Bone marrow (tissue), 2 donors: ENCODE results near the gene CYP4A11.
"Not testable (repeated sequence)": the region's sequence is repeated elsewhere in the genome, so short reads cannot be mapped to it uniquely, and the experiment has no call there.

Experiments used
- DNase-seq, 2 donors: peaks; one replicate each; lab custom pipeline; 2025; lab: John Stamatoyannopoulos, UW

CYP4A11 gene

DNA sequence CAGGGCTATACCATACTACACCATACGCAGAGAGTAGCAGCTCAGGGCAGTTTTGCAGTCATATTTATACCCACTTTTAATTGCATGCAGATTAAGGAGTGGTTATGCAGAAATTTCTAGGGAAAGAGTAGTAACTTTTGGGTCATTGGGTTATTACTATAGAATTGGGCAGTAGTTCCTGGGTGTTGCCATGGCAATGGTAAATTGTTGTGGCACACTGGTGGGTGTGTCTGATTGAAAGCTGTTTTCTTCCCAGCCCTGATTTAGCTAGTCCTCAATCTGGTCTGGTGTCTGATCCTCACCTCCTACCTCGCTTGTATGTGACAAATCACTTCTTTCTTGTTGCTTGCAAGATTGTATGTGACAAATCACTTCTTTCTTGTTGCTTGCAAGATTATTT lies 30.5 kb downstream of the CYP4A11 start:
- no peak for DNase-seq

DNA sequence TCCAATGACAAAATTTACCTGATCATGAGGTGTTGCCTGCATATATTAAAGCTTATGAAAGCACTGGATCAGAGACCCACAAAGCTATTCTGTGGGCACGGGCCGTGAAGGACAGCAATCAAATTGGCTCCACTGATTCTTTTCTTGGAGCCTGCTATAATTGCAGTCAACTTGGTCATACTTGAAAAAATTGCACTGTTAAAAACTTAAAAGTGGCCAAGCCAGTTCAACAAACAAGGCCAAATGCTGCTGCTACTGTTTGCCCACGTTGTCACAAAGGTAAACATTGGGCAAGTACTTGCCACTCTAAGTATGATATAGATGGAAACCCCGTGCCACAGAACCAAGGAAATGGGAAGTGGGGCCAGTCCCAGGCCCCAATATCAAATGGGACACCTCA lies 37.8 kb downstream of the CYP4A11 start:
- DNase-seq: no peak

DNA sequence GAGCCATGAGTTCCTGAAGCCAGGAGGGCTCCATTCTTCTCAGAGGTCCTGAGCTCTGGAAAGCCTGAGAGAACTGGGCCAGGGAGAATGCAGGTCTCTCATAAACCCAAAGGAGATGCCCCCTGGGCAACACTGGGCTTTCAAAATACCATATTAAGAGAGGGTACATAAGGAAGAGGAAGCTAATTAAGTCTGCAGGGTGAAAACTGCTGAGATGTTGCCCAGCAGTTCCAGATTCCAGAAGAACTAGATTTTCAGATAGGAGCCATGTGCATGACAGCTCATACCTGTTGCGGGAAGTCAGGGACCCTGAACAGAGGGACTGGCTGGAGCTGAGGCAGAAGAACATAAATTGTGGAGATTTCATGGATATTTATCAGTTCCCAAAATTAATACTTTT lies 40.9 kb downstream of the CYP4A11 start:
- no peak for DNase-seq

DNA sequence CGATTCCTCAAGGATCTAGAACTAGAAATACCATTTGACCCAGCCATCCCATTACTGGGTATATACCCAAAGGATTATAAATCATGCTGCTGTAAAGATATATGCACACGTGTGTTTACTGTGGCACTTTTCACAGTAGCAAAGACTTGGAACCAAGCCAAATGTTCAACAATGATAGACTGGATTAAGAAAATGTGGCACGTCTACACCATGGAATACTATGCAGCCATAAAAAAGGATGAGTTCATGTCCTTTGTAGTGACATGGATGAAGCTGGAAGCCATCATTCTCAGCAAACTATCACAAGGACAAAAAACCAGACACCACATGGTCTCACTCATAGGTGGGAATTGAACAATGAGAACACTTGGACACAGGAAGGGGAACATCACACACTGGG lies 59.6 kb downstream of the CYP4A11 start:
- not testable (repeated sequence) for DNase-seq
